Measurements from ENCODE around the gene PCP4L1. TPM values are rescaled to one million over a fixed set of nuclear protein-coding genes. Genes with fewer than 3 reads are reported as not detected.

PCP4L1 gene
- total RNA-seq, 2 experiments from 2014 or later, result not detected

- intact Hi-C loops (cut with DNase I, micrococcal nuclease), result no loop called here
- DNase-seq (no peak), ATAC-seq (ENCODE audit: poor library complexity) (no peak)
- no peaks in the 10 kb centered on the region for H3K4me1 Mint-ChIP-seq (ENCODE audit: low read depth)
- H3K36me3 ChIP-seq (ENCODE audit: insufficient read depth, low read length), result peaks cover 72% of the 10 kb centered on the region
- H3K4me1 ChIP-seq (ENCODE audit: insufficient read depth, low read length), result no peaks in the 10 kb centered on the region
- no peaks in the 10 kb centered on the region for H3K27me3 Mint-ChIP-seq
- H3K4me3 Mint-ChIP-seq, result no peak overlapping the region
- H3K36me3 Mint-ChIP-seq (ENCODE audit: low read depth), result peaks cover 91% of the 10 kb centered on the region
- TF ChIP-seq, protein P1, sequence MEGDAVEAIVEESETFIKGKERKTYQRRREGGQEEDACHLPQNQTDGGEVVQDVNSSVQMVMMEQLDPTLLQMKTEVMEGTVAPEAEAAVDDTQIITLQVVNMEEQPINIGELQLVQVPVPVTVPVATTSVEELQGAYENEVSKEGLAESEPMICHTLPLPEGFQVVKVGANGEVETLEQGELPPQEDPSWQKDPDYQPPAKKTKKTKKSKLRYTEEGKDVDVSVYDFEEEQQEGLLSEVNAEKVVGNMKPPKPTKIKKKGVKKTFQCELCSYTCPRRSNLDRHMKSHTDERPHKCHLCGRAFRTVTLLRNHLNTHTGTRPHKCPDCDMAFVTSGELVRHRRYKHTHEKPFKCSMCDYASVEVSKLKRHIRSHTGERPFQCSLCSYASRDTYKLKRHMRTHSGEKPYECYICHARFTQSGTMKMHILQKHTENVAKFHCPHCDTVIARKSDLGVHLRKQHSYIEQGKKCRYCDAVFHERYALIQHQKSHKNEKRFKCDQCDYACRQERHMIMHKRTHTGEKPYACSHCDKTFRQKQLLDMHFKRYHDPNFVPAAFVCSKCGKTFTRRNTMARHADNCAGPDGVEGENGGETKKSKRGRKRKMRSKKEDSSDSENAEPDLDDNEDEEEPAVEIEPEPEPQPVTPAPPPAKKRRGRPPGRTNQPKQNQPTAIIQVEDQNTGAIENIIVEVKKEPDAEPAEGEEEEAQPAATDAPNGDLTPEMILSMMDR (IDR thresholded peaks at IDR 0.05), result no peak
- H3K9me3 ChIP-seq (ENCODE audit: control insufficient read depth in 1 of 2, insufficient read depth in 1 of 2, low read length in 2 of 2), result no peaks in the 10 kb centered on the region
- no peak overlapping the region for H3K4me3 ChIP-seq (ENCODE audit: low read length)
- POLR2A ChIA-PET, result no interaction called here
- H3K27ac Mint-ChIP-seq, result no peak overlapping the region
- no peaks in the 10 kb centered on the region for H3K27me3 ChIP-seq (ENCODE audit: control insufficient read depth in 1 of 2, insufficient read depth in 2 of 2, low read length in 2 of 2)
- H3K9me3 Mint-ChIP-seq, result no peaks in the 10 kb centered on the region
- H3K27ac ChIP-seq (ENCODE audit: low read depth in 1 of 2, low read length in 2 of 2), result no peak overlapping the region
- CTCF ChIA-PET, result interaction anchor here (0.6 to 1.0 kb wide), 2 partner anchors 49 kb away, joined by 3 read pairs; no protein-coding TSS in a partner anchor
Observed at GRCh38 chr1:161333166-161333565, 74.6 kb downstream of the PCP4L1 start.

Small RNAs within 50 kb of the gene (microRNA-seq; reads per million reads assigned to microRNA genes)
- gene MIR5187 (ENCODE audit: borderline microRNAs expressed, borderline replicate concordance), result not detected

Other genes starting within 250 kb of the PCP4L1 start
- gene F11R, start 237.6 kb upstream of the PCP4L1 start, total RNA-seq, result 10 to 100 TPM; 15.2 to 16.2 TPM
- 10 to 100 TPM; 38.0 to 40.3 TPM for gene TSTD1, start 219.8 kb upstream of the PCP4L1 start, total RNA-seq
- 10 to 100 TPM; 93.5 to 99.1 TPM for gene USF1, start 212.8 kb upstream of the PCP4L1 start, total RNA-seq
- 10 to 100 TPM; 76.6 to 78.9 TPM for gene ARHGAP30, start 188.9 kb upstream of the PCP4L1 start, total RNA-seq
- under 1 TPM; 0.22 TPM for gene NECTIN4, start 169.2 kb upstream of the PCP4L1 start, total RNA-seq
- gene KLHDC9, start 160.4 kb upstream of the PCP4L1 start, total RNA-seq, result under 1 TPM in 1 of 2 experiments, not detected in 1; 0.41 TPM
- gene PFDN2, start 140.7 kb upstream of the PCP4L1 start, total RNA-seq, result 10 to 100 TPM; 46.2 to 57.7 TPM
- 10 to 100 TPM; 15.9 to 18.0 TPM for gene NIT1, start 140.6 kb upstream of the PCP4L1 start, total RNA-seq
- 10 to 100 TPM; 35.5 to 36.6 TPM for gene DEDD, start 126.1 kb upstream of the PCP4L1 start, total RNA-seq
- 10 to 100 TPM; 96.6 to 97.8 TPM for gene UFC1, start 104.8 kb upstream of the PCP4L1 start, total RNA-seq
- gene USP21, start 99.2 kb upstream of the PCP4L1 start, total RNA-seq, result 10 to 100 TPM; 44.4 to 45.6 TPM
- gene PPOX, start 92.3 kb upstream of the PCP4L1 start, total RNA-seq, result 10 to 100 TPM; 28.6 to 31.5 TPM
- 10 to 100 TPM; 40.8 to 44.3 TPM for gene B4GALT3, start 81.2 kb upstream of the PCP4L1 start, total RNA-seq
- under 1 TPM; 0.28 to 0.60 TPM for gene ADAMTS4, start 59.7 kb upstream of the PCP4L1 start, total RNA-seq
- 10 to 100 TPM; 49.9 to 55.7 TPM for gene NDUFS2, start 56.4 kb upstream of the PCP4L1 start, total RNA-seq
- 1 to 10 TPM; 2.0 TPM for gene FCER1G, start 43.5 kb upstream of the PCP4L1 start, total RNA-seq
- gene APOA2, start 35.1 kb upstream of the PCP4L1 start, total RNA-seq, result not detected
- gene TOMM40L, start 32.7 kb upstream of the PCP4L1 start, total RNA-seq, result 1 to 10 TPM; 3.2 to 4.1 TPM
- gene NR1I3, start 20.5 kb upstream of the PCP4L1 start, total RNA-seq, result not detected
- gene MPZ, start 51.2 kb downstream of the PCP4L1 start, total RNA-seq, result 1 to 10 TPM; 3.1 to 3.2 TPM
- 10 to 100 TPM; 33.0 to 37.2 TPM for gene SDHC, start 55.6 kb downstream of the PCP4L1 start, total RNA-seq
- not detected for gene CFAP126, start 109.1 kb downstream of the PCP4L1 start, total RNA-seq
- under 1 TPM; 0.63 to 0.89 TPM for gene FCGR2A, start 246.7 kb downstream of the PCP4L1 start, total RNA-seq